OCI-LY1 (cell line): ENCODE data around the gene APH1B.

Source experiments
- CTCF ChIP-seq: fragments of 200-600 bp; sonication (generic), shearing (Covaris generic); IDR thresholded peaks from 2 replicates; pipeline ENCODE4 v1.5.1; 2017; ENCODE audit warnings: mild to moderate bottlenecking, antibody characterized with exemption, low read length, moderate library complexity, mixed read lengths
- EZH2 ChIP-seq: fragments of 200-600 bp; sonication (generic), shearing (Covaris generic); IDR thresholded peaks from 2 replicates; pipeline ENCODE4 v1.8.0; 2017; ENCODE audit warnings: borderline replicate concordance, mixed run types, mild to moderate bottlenecking, antibody characterized with exemption, low read length, moderate library complexity, mixed read lengths

DNA sequence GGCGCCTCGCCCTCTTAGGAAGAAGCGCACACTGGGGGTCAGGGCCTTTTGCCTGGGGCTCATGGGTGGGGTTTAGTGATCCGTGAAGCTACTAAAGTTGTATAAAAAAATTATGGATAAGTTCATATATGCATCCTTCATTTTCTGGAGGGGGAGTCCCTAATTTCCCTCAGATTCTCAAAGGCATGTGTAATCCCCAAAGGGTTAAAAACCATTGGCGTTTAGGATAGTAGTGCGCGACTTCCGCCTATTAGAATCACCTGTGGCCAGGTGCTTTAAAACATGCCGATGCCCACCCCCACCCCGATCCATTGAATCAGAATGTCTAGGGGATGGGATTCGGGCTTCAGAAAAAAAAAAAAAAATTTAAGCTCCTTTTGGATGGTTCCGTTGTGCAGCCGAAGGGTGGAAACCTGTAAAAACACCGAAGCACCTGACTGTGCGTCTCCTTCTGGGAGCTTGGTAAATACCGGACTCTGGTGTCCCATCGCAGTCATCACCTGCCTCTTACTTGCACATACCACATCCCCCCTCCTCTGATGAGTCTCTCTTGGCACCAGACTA, 570 bp downstream of the APH1B start:
- no peak for TF ChIP-seq EZH2
- TF ChIP-seq CTCF: no peak
